HG02852 (cell line): ENCODE results near the gene EPHB1.

Experiments used
- ATAC-seq: cut with Tn5 transposase; IDR thresholded peaks from one replicate; pipeline ENCODE4 v1.9.1; 2021; ENCODE audit warnings: mild to moderate bottlenecking, moderate library complexity; ENCODE audit not compliant: unreplicated experiment

The EPHB1 gene

GRCh38 chr3:134794950-134795745 lies at the start of gene EPHB1:
TSS of gene EPHB1 (plus strand) at chr3:134795260.
- peak; percentile 86 for ATAC-seq

GRCh38 chr3:134748698-134749097 lies 46.4 kb upstream of the EPHB1 start:
- no peak for ATAC-seq

- ATAC-seq: no peak
Measured at GRCh38 chr3:134749174-134749573, 45.9 kb upstream of the EPHB1 start.

DNA sequence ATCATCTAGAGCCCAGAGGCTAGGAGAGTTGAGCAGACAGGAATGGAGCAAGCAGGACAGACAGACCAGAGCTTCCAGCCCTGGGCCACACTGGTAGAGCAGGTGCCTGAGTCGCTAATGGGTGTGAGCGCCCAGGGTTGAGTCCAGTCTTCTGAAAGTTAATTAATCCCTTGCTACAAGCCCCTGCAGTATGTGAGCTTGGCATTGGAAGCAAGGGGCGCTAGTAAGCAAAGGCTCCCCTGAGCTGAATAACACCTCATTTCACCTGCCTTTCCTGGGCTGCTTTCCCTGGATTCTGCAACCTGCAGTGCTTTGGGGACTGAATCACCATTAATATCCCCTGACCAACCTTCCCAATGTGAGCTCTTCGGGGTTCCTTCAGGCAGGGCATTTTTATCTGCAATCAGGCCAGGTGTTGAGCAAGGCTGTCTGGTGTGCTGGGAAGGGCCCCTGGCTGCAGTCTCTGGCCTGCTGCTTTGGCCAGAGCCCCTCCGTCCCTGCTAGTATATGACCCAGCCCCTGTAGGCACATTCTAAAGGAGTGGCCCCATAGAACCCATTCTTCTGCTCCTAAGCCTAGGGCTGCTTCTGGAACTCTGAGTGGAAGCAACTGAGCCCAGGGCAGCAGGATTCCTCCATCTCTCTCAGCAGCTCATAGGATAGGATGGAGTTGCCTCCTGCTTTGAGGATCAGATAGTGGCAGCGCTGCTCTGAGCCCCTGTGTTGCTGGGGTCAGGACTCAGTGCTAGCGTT lies 45.1 kb upstream of the EPHB1 start:
- no peak for ATAC-seq

DNA sequence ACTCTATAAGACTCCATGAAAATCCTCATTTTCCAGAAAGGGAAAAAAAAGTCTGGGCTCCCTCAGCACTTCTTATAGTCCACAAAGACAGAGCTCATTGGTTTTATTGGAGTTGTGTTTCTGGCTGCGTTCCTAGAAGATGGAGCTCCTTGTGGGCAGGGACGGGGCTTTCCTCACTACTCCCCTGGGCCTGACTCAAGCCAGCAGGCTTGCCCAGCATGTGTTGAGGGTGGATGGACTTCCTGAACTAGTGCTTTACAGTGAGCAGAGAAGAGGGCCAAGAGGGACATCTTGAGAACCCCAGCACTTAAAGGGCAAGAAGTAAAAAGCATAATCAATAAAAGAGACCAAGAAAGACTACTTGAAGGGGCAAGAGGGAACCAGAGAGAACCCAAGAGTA lies 43.2 kb upstream of the EPHB1 start:
- ATAC-seq: no peak

DNA sequence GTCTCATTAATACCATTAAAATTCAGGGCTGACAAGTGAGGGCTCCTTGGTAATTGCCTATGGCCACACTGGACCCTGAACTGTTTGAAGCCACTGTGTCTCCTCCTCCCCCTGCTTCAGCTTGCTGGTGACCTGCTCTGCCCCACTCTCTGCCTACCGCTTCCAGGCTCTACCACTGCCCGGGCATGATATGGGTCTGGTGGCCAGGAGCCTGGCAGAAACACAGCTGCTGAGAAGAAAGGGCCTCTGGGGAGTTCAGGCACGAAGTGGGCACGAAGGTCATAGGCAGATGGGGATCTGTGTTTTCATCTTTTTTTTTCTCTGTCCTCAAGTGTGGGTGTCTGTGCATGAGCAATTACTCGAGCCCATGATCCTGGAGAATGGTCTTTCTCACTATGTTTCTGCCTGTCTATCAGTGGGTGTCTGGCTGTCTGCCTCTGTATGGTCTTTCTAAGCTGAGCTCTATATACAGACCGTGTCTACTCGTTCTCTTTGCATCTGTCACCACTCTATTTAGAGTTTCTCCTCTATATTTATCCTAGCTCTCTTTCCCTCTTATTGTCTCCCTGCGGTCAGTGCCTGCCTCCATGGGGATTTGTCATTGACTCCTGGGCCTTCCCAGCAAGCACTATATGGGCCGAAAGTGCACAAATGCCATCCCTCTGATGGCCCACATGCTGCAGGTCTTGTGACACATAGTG lies 42.1 kb upstream of the EPHB1 start:
- ATAC-seq: no peak

GRCh38 chr3:134753999-134754742 lies 40.9 kb upstream of the EPHB1 start:
- ATAC-seq: no peak

GRCh38 chr3:134754768-134755559 lies 40.1 kb upstream of the EPHB1 start:
- peak; percentile 84 for ATAC-seq

DNA sequence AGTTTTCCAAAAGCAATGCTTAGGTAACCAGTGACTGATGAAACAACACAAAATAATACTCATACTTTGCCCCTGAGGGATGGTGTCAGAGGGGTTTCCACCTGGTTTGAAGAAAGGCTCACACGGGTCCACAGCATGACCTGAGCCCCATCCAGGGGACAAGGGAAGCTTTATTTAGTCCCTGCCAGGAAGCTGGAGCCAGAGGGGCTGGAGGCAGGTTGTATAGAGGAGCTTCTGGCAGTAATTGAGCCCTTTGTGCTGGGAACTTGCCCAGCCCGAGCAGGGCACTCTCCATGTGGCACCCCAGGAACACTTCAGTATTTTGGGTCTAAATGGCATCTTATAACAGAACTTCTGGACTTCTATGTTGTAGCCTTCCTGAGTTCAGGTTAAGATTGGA lies 39.2 kb upstream of the EPHB1 start:
- ATAC-seq: no peak

DNA sequence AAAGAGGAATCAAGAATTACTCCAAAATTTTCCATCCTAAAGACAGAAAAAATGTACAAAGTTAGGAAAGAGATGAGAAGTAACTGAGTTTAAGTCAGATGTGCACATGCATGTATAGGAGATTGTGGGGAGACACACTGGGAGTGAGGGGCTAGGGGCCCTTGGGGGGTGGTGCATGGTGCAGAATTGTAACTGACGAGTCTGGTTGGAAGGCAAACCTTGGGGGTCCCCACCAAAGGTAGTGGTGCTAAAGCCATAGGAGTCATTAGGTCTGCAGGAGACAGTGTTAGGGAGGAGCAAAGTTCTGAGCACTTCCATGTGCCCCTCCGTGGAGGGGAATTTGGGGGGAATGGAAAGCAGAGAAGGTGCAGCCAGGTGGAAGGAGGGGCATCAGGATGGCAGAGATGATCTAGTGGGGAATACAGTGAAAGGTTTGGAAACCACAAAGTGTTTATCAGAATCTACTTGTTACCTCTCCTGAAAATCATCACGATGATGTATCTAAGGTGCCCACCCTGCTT lies 37.5 kb upstream of the EPHB1 start:
- ATAC-seq: no peak

DNA sequence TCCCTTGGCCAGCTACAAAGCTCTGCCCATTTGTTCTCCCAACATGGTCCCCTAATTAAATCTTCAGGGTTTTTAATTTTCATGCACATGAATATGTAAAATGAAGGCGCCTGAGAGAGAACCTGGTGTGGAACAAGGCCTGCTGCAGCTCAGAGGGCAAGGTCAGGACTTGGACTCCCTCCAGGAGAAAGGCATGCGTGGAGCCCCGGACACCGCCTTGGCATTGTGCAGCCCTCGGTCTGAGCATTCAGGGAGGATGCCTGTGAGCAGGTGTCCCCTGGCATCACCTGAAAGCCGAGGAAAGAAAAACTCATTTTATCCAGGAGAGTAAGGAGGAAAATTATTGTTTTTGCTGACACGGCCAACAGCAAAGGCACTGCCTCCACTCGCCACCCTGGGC lies 33.8 kb upstream of the EPHB1 start:
- ATAC-seq: no peak

- ATAC-seq: no peak
Measured at GRCh38 chr3:134762016-134762415, 33.0 kb upstream of the EPHB1 start.

DNA sequence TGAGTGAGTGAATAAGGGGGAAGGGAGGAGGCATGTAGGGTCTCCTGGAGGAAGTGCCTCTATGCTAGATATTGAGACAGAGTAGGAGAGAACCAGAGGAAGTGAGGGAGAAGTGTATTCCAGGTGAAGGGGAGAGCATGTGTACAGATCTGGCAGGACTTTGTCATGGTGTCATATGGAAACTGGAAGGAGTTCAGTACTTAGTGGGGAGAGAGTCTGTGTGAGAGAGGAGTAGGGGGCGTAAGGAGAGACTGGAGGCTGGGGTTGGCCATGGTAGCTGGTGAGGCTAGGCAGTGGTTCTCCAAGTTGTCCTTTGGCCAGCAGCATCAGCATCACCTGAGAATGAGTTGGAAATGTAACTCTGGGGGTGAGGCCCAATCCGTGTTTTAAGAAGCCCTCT lies 29.6 kb upstream of the EPHB1 start:
- ATAC-seq: no peak

- no peak for ATAC-seq
Measured at GRCh38 chr3:134766290-134766689, 28.8 kb upstream of the EPHB1 start.

GRCh38 chr3:134768116-134768515 lies 26.9 kb upstream of the EPHB1 start:
- no peak for ATAC-seq

DNA sequence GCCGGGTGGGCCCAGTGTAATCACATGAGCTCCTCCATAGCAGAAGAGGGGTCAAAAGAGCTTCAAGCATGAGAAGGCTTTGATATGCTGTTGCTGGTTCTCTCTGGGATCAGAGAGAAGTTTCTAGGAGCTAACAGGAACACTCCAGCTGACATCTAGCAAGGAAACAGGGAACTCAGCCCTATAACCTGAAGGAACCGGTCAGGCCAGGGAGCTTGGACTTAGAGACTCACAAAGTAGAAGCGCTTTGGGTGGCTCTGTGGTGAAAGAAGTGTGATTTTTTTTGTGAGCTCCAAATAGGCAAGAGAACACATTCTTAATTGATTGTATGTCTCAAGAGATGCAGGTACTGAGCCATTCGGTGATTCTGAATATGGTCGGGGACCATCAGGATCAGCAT lies 26.2 kb upstream of the EPHB1 start:
- no peak for ATAC-seq

GRCh38 chr3:134769287-134769868 lies 25.7 kb upstream of the EPHB1 start:
- no peak for ATAC-seq

GRCh38 chr3:134772011-134772410 lies 23.0 kb upstream of the EPHB1 start:
- no peak for ATAC-seq

GRCh38 chr3:134772591-134772990 lies 22.5 kb upstream of the EPHB1 start:
- ATAC-seq: no peak

DNA sequence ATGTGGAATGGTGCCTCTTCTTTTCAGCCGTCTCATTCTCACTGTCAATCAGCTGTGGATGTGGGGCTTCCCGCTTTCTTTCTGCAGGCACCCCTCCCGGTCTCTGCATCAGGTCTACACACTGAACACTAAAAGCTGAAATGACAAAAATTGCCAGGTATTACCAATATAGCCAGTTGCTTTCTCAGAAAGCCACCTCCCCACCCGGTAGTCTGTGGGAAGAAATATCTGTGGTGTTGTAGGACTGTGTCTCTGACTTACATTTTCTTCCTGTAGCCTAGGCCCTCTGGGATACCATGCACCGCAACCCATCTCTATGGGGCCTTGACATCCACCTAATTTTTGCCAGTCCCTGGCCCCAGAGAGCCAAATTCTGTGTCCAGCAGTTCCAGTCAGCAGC lies 19.2 kb upstream of the EPHB1 start:
- no peak for ATAC-seq
